Measurements from ENCODE around the gene SCFD2. TPM values are rescaled to one million over a fixed set of nuclear protein-coding genes. Genes with fewer than 3 reads are reported as not detected.

The SCFD2 gene
- total RNA-seq, 1 experiment from 2014 or later, result 12.4 TPM

- no peak for TF ChIP-seq OVOL2 (CRISPR knock-in tag; IDR thresholded peaks at IDR 0.05; ENCODE audit: borderline replicate concordance)
- TF ChIP-seq TEAD1 (CRISPR knock-in tag; IDR thresholded peaks at IDR 0.05), result no peak
- TF ChIP-seq ETV6 (CRISPR knock-in tag; IDR thresholded peaks at IDR 0.05), result no peak
- TF ChIP-seq ZNF532 (CRISPR knock-in tag; IDR thresholded peaks at IDR 0.05; ENCODE audit: borderline replicate concordance), result no peak
These were observed 419.0 kb downstream of the SCFD2 start (continued) for GRCh38 chr4:52946855-52947254.

- Mint-ChIP-seq H3K36me3 (0 out of 2 replicates have a peak, but pooled peaks cover under 1% of the 10 kb centered on the region), H3K27ac (no peak overlapping the region), H3K4me3 (no peak overlapping the region), H3K4me1 (peaks cover 36% of the 10 kb centered on the region), H3K9me3 (peaks cover 3% of the 10 kb centered on the region), H3K27me3 (ENCODE audit: low read depth) (no peaks in the 10 kb centered on the region)
- DNase-seq (ENCODE audit: low spot score) (no peak), ATAC-seq (no peak)
- ChIA-PET CTCF (interaction anchor here (1.3 kb wide), 1 partner anchor 34 kb away, joined by 4 read pairs; no protein-coding TSS in a partner anchor), POLR2A (no interaction called here)
- TF ChIP-seq E2F4 (CRISPR knock-in tag; IDR thresholded peaks at IDR 0.05; ENCODE audit: borderline replicate concordance, low read depth), result no peak
- TF ChIP-seq ERG (CRISPR knock-in tag; IDR thresholded peaks at IDR 0.05), result no peak
- no peak for TF ChIP-seq ZNF263 (CRISPR knock-in tag; IDR thresholded peaks at IDR 0.05; ENCODE audit: low read depth)
- no peak for TF ChIP-seq ZNF232 (CRISPR knock-in tag; IDR thresholded peaks at IDR 0.05)
- no peak for TF ChIP-seq ZSCAN18 (CRISPR knock-in tag; IDR thresholded peaks at IDR 0.05)
- TF ChIP-seq GABPB1 (CRISPR knock-in tag; IDR thresholded peaks at IDR 0.05), result no peak
- TF ChIP-seq ZBTB43 (CRISPR knock-in tag; IDR thresholded peaks at IDR 0.05), result no peak
- no peak for TF ChIP-seq ZMAT4 (CRISPR knock-in tag; IDR thresholded peaks at IDR 0.05)
- no peak for TF ChIP-seq PREB (CRISPR knock-in tag; IDR thresholded peaks at IDR 0.05; ENCODE audit: borderline replicate concordance)
- no peak for TF ChIP-seq NFATC4 (CRISPR knock-in tag; IDR thresholded peaks at IDR 0.05)
- no peak for TF ChIP-seq HMGA2 (CRISPR knock-in tag; IDR thresholded peaks at IDR 0.05)
- TF ChIP-seq ZBTB21 (CRISPR knock-in tag; IDR thresholded peaks at IDR 0.05; ENCODE audit: borderline replicate concordance), result no peak
- TF ChIP-seq ATF6 (CRISPR knock-in tag; IDR thresholded peaks at IDR 0.05), result no peak
- no peak for TF ChIP-seq MYBL2 (CRISPR knock-in tag; IDR thresholded peaks at IDR 0.05)
- TF ChIP-seq AFF4 (CRISPR knock-in tag; IDR thresholded peaks at IDR 0.05; ENCODE audit: borderline replicate concordance), result no peak
These were observed 419.9 kb downstream of the SCFD2 start for GRCh38 chr4:52945982-52946381.

Measured in WTC11 (cell line).